ENCODE measurements around the gene CLIC5. TPM values are rescaled to one million over a fixed set of nuclear protein-coding genes. Genes with fewer than 3 reads are reported as not detected.
A peak's percentile ranks its signal among the peaks of the same experiment; 100 is the strongest.

CLIC5 gene
- total RNA-seq, 6 donors from 2014 or later: 110 to 197 (median 138) TPM

GRCh38 chr6:46054516-46054915 lies 38.9 kb upstream of the CLIC5 start:
- Histone ChIP-seq H3K27ac (peak overlapping the region; percentile 68 to 88 (median 80)), H3K4me1 (peaks cover 16 to 46% (median 27%) of the 10 kb centered on the region in 4 donors), H3K4me3 (no peak overlapping the region), H3K9me3 (no peaks in the 10 kb centered on the region), H3K27me3 (no peaks in the 10 kb centered on the region), H3K36me3 (no peaks in the 10 kb centered on the region)
- TF ChIP-seq CTCF (IDR thresholded peaks at IDR 0.05): no peak
- no peak for TF ChIP-seq EP300 (IDR thresholded peaks at IDR 0.05)
- no peak for TF ChIP-seq POLR2AphosphoS5 (IDR thresholded peaks at IDR 0.05)
- TF ChIP-seq POLR2A (IDR thresholded peaks at IDR 0.05): no peak
- ATAC-seq (ENCODE audit: low FRiP score in 2 of 2) (no peak), DNase-seq (no peak)
- WGBS, 2 donors: 77 to 84% methylated on average over 5 of the region's 5 CpGs

DNA sequence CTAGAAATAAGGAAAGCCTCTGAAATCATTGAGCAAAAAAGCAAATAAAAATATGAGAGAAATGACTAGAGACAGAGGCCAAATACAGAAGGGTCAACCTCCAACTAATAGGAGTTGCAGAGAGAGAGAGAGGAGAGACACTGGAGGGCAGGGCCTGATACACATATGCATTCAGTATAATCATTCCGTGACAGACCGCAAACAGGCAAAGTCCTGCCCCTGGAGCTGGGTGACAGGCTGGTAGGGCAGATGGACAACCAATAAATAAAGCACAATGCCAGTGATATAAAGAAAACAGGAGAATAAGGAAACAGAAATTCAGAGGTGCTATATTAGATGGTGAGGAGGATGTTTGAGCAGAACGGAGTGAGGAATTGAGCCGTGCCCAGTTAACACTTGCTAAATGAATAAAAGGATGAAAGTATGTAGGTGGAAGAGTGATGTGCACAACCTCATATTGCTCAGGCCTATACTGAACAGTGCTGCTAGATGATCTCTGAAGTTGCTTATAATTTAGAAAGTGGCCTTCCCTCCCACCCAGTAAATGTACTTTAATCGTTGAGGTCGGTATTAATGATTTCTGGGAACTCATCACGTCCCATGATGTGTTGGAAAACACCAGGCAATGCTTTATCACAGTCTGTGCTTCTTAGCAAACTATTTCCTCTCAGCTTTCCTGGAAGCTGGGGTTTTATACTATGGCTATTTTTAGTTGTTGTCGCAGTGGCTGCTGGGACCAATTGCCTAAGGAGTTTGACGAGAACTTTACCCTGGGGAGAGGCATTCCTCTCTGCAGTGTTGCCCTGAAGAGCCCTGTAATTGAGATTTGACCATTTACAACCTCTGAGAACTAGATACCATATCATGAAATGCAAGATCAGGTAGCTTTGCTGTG lies 37.6 kb upstream of the CLIC5 start:
- ATAC-seq (ENCODE audit: low FRiP score in 2 of 2) (peak; percentile 57 to 84), DNase-seq (peak in 1 of 2 donors; percentile 69)
- Histone ChIP-seq H3K4me3 (no peak overlapping the region), H3K36me3 (no peaks in the 10 kb centered on the region), H3K9me3 (no peaks in the 10 kb centered on the region), H3K4me1 (peaks cover 16 to 36% (median 27%) of the 10 kb centered on the region in 4 donors), H3K27me3 (no peaks in the 10 kb centered on the region), H3K27ac (peak overlapping the region; percentile 68 to 88 (median 80))
- 40% methylated on average over 9 of the region's 9 CpGs for WGBS, 2 donors
- TF ChIP-seq POLR2AphosphoS5 (IDR thresholded peaks at IDR 0.05): peak; percentile 52 to 91
- no peak for TF ChIP-seq CTCF (IDR thresholded peaks at IDR 0.05)
- TF ChIP-seq POLR2A (IDR thresholded peaks at IDR 0.05): peak in 1 of 4 donors; percentile 61
- peak; percentile 86 to 99 (median 90) for TF ChIP-seq EP300 (IDR thresholded peaks at IDR 0.05)

DNA sequence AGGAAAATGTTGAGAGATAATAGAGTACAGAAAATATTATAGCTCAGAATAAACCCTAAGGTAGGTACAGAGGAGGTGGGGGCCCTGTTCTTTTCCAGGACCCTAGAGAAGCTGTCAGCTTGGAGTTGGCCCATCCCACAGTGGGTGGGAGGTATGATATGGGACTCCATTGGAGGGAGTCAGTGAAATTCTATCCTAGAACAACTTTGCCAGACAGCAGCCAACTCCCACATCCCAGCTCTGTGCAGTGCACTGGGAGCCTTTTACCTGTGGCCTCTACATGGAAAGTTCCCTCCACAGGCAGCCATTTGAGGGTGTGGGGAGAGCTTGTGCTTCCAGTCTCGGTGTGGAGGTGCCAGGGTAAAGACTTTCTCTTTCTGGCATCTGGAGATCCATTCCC lies 36.8 kb upstream of the CLIC5 start:
- Histone ChIP-seq H3K27me3 (no peaks in the 10 kb centered on the region), H3K36me3 (no peaks in the 10 kb centered on the region), H3K9me3 (no peaks in the 10 kb centered on the region), H3K27ac (peak overlapping the region; percentile 68 to 88 (median 80)), H3K4me3 (no peak overlapping the region), H3K4me1 (peaks cover 16 to 36% (median 27%) of the 10 kb centered on the region in 4 donors)
- ATAC-seq (ENCODE audit: low FRiP score in 2 of 2) (no peak), DNase-seq (no peak)
- TF ChIP-seq EP300 (IDR thresholded peaks at IDR 0.05): no peak
- 80 to 87% methylated on average over 1 of the region's 1 CpG for WGBS, 2 donors

DNA sequence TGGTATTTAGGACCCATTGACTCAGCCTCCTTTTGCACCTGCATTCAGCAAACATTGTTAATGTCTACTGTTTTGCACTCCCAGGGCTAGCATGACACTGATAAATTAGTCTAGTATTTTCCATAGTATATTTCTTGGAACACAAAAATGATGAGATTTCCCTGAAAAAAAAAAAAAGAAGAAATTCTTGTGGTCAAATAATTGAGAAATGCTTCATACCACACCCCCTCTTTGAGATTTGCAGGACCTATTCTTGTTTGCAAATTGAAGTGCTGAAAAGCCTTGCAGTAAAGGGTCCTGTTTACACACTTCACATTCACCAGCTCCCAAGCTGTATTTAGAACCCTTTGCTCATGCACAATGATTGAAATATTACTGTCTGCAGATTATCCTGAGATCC lies 36.3 kb upstream of the CLIC5 start:
- ATAC-seq (ENCODE audit: low FRiP score in 2 of 2): no peak
- no peak for DNase-seq
- Histone ChIP-seq H3K27me3 (no peaks in the 10 kb centered on the region), H3K27ac (peak overlapping the region; percentile 68 to 88 (median 80)), H3K36me3 (no peaks in the 10 kb centered on the region), H3K9me3 (no peaks in the 10 kb centered on the region), H3K4me3 (no peak overlapping the region), H3K4me1 (peaks cover 16 to 36% (median 27%) of the 10 kb centered on the region in 4 donors)
- no peak for TF ChIP-seq CTCF (IDR thresholded peaks at IDR 0.05)
- TF ChIP-seq POLR2AphosphoS5 (IDR thresholded peaks at IDR 0.05): no peak
- TF ChIP-seq EP300 (IDR thresholded peaks at IDR 0.05): peak in 2 of 4 donors; percentile 44 to 46

- DNase-seq (no peak), ATAC-seq (ENCODE audit: low FRiP score in 2 of 2) (no peak)
- H3K27me3 ChIP-seq: no peaks in the 10 kb centered on the region
- TF ChIP-seq CTCF (IDR thresholded peaks at IDR 0.05): no peak
- no peak for TF ChIP-seq POLR2A (IDR thresholded peaks at IDR 0.05)
- no peak for TF ChIP-seq POLR2AphosphoS5 (IDR thresholded peaks at IDR 0.05)
- TF ChIP-seq EP300 (IDR thresholded peaks at IDR 0.05): peak in 1 of 4 donors; percentile 40
- peak overlapping the region; percentile 2 to 88 (median 62) for H3K27ac ChIP-seq
- H3K36me3 ChIP-seq: no peaks in the 10 kb centered on the region
- H3K9me3 ChIP-seq: no peaks in the 10 kb centered on the region
- H3K4me1 ChIP-seq: peaks cover 16 to 36% (median 27%) of the 10 kb centered on the region in 4 donors
- no peak overlapping the region for H3K4me3 ChIP-seq
Measured at GRCh38 chr6:46050845-46051405, 35.3 kb upstream of the CLIC5 start.
